HL-60 (cell line): ENCODE measurements around the gene COL25A1.

ENCODE experiments used
- CTCF ChIP-seq: IDR thresholded peaks from one replicate; pipeline ENCODE4 v1.5.1; 2011; ENCODE audit warnings: low read length, control low read depth, inconsistent platforms; ENCODE audit not compliant: insufficient read depth
- POLR2AphosphoS5 ChIP-seq: IDR thresholded peaks from 2 replicates; pipeline ENCODE4 v1.6.1; 2012; ENCODE audit warnings: low read depth

GRCh38 chr4:108867476-108867875 lies 435.0 kb downstream of the COL25A1 start:
- no peak for TF ChIP-seq CTCF
- no peak for TF ChIP-seq POLR2AphosphoS5
